HepG2 (cell line): ENCODE results near the gene SIGLEC10. TPM values are rescaled to one million over a fixed set of nuclear protein-coding genes. Genes with fewer than 3 reads are reported as not detected.

Source experiments
- ATAC-seq: fragments of 200-7000 bp; cut with Tn5 transposase; 3 replicates; pipeline ENCODE4 v1.9.1; 2020; ENCODE audit warnings: mild to moderate bottlenecking, moderate library complexity
- BruUV-seq: library from RNA; stranded (reverse); fragments of 400-500 nt; replicated peaks from 2 replicates; lab custom pipeline; 2021; lab: Mats Ljungman, UMichigan
- CTCF ChIA-PET: fragments of 300-600 bp; formaldehyde crosslinking; extraction: SDS; loops from one replicate; lab custom pipeline; 2021; ENCODE audit warnings: low total read pairs, inconsistent platforms, low intra/inter-chr PET ratio; lab: Yijun Ruan, JAX
- POLR2A ChIA-PET: fragments of 350-600 bp; sonication (Branson Sonifier 250); formaldehyde crosslinking; loops from one replicate; lab custom pipeline; 2020; ENCODE audit warnings: antibody characterized with exemption, inconsistent platforms; lab: Yijun Ruan, JAX
- DNase-seq: peaks from one replicate; pipeline ENCODE4 v3.0.0-alpha.2; 2015; ENCODE audit warnings: low spot score
- FAIRE-seq: peaks from 3 replicates; lab custom pipeline; 2011; peaks lifted over from hg19 to GRCh38; lab: Jason Lieb, UNC
- H2AFZ ChIP-seq: one replicate; pipeline ENCODE4 v1.6.1; 2011; ENCODE audit warnings: low read length, inconsistent platforms
- H3K27ac ChIP-seq: fragments of 300-600 bp; 3 replicates; pipeline ENCODE4 v1.8.0; 2011; ENCODE audit warnings: mixed run types, mild to moderate bottlenecking, mixed read lengths, low read length, inconsistent platforms; ENCODE audit not compliant: insufficient read depth; ENCODE audit errors: extremely low read length
- H3K27me3 ChIP-seq, 2 experiments: fragments of 200-600 bp in 1 of 2; 2 replicates in 1 of 2; 3 replicates in 1 of 2; pipeline versions ENCODE4 v1.6.0 to v1.8.0; 2011; ENCODE audit warnings: low read length in 2 of 2, mild to moderate bottlenecking in 2 of 2, moderate library complexity in 2 of 2, inconsistent platforms in 1 of 2; ENCODE audit not compliant: insufficient read depth in 2 of 2, control insufficient read depth in 1 of 2
- H3K36me3 ChIP-seq, 2 experiments: fragments of 200-600 bp in 1 of 2; replicated peaks in 1 of 2; 2 replicates in 1 of 2; 3 replicates in 1 of 2; pipeline versions ENCODE4 v1.5.1 to v1.8.0; 2011; ENCODE audit warnings: low read length in 2 of 2, inconsistent platforms in 1 of 2; ENCODE audit not compliant: insufficient read depth in 2 of 2, control insufficient read depth in 1 of 2
- H3K4me1 ChIP-seq: 2 replicates; pipeline ENCODE4 v1.5.1; 2012; ENCODE audit warnings: low read length, inconsistent platforms; ENCODE audit not compliant: insufficient read depth
- H3K4me2 ChIP-seq: 2 replicates; pipeline ENCODE4 v1.6.0; 2011; ENCODE audit warnings: low read depth, low read length, inconsistent platforms
- H3K4me3 ChIP-seq, 3 experiments: fragments of 200-600 bp in 1 of 3; sonication (generic), shearing (Covaris generic) in 1 of 3; replicated peaks in 1 of 3; 2 replicates each; pipeline ENCODE4 v1.5.1; 2011 to 2016; ENCODE audit warnings: low read length in 3 of 3, inconsistent platforms in 2 of 3, low read depth in 2 of 3, mild to moderate bottlenecking in 2 of 3, control low read depth in 1 of 3, mixed read lengths in 1 of 3; ENCODE audit not compliant: insufficient read depth in 1 of 3
- H3K79me2 ChIP-seq: one replicate; pipeline ENCODE4 v1.6.1; 2011; ENCODE audit warnings: low read length, inconsistent platforms; ENCODE audit not compliant: insufficient read depth
- H3K9ac ChIP-seq: 2 replicates; pipeline ENCODE4 v1.6.0; 2011; ENCODE audit warnings: mild to moderate bottlenecking, low read depth, low read length, inconsistent platforms; ENCODE audit not compliant: insufficient read depth
- H3K9me3 ChIP-seq: 2 replicates; pipeline ENCODE4 v1.5.1; 2012; ENCODE audit warnings: mild to moderate bottlenecking, low read length
- H4K20me1 ChIP-seq: 2 replicates; pipeline ENCODE4 v1.6.0; 2011; ENCODE audit warnings: inconsistent platforms, mild to moderate bottlenecking, low read length, moderate library complexity; ENCODE audit not compliant: insufficient read depth
- ATM ChIP-seq: fragments of 450-650 bp; IDR thresholded peaks from 2 replicates; pipeline ENCODE4 v1.7.1; 2017; ENCODE audit warnings: mild to moderate bottlenecking, borderline replicate concordance
- CREB1 ChIP-seq, 2 experiments: fragments of 450-650 bp in 1 of 2; IDR thresholded peaks; 2 replicates each; pipeline ENCODE4 v1.6.1; 2016 to 2017; ENCODE audit warnings: control low read depth in 1 of 2, mild to moderate bottlenecking in 1 of 2, missing compliant biosample characterization in 1 of 2, missing genetic modification characterization in 1 of 2
- KLF6 ChIP-seq: IDR thresholded peaks from 2 replicates; pipeline ENCODE4 v1.8.0; 2016; ENCODE audit warnings: missing biosample characterization, missing genetic modification reagents
- TCF7L2 ChIP-seq: IDR thresholded peaks from 2 replicates; pipeline ENCODE4 v1.6.1; 2011; ENCODE audit warnings: mild to moderate bottlenecking, low read depth, low read length, moderate library complexity
- TRIM22 ChIP-seq: fragments of 450-650 bp; IDR thresholded peaks from 2 replicates; pipeline ENCODE4 v1.6.1; 2017
- ZFY ChIP-seq: sonication (generic); formaldehyde crosslinking; IDR thresholded peaks from 2 replicates; pipeline ENCODE4 v1.4.0; 2020; ENCODE audit warnings: missing genetic modification reagents
- ZIK1 ChIP-seq: sonication (generic); formaldehyde crosslinking; IDR thresholded peaks from 2 replicates; pipeline ENCODE4 v1.5.0; 2020; ENCODE audit warnings: mild to moderate bottlenecking, low read depth, missing genetic modification reagents, borderline replicate concordance
- ZMAT3 ChIP-seq: sonication (generic); formaldehyde crosslinking; conservative IDR thresholded peaks from 2 replicates; pipeline ENCODE4 v1.7.0; 2021; ENCODE audit warnings: missing genetic modification reagents
- ZNF337 ChIP-seq: sonication (generic); formaldehyde crosslinking; IDR thresholded peaks from 2 replicates; pipeline ENCODE4 v1.5.1; 2020; ENCODE audit warnings: missing genetic modification reagents, low read depth, mild to moderate bottlenecking, borderline replicate concordance
- ZNF33A ChIP-seq: sonication (generic); formaldehyde crosslinking; IDR thresholded peaks from 2 replicates; pipeline ENCODE4 v1.5.1; 2020; ENCODE audit warnings: missing genetic modification reagents, mild to moderate bottlenecking, moderate library complexity, borderline replicate concordance
- ZNF619 ChIP-seq: sonication (generic); formaldehyde crosslinking; IDR thresholded peaks from 2 replicates; pipeline ENCODE4 v1.4.0; 2020; ENCODE audit warnings: mild to moderate bottlenecking, missing genetic modification reagents
- ZNF7 ChIP-seq: IDR thresholded peaks from 2 replicates; pipeline ENCODE4 v1.6.1; 2016; ENCODE audit warnings: missing biosample characterization, missing genetic modification reagents
- ZSCAN20 ChIP-seq: sonication (generic); formaldehyde crosslinking; IDR thresholded peaks from 2 replicates; pipeline ENCODE4 v1.4.0; 2020; ENCODE audit warnings: missing genetic modification reagents, mild to moderate bottlenecking, borderline replicate concordance
- WGBS: methylation state at CpG from one replicate; pipeline ENCODE4 v1.1.6; 2017; ENCODE audit warnings: low lambda C conversion rate; 5-methylcytosine and 5-hydroxymethylcytosine counted together
- in situ Hi-C: cut with HindIII; loops from 2 replicates; pipeline ENCODE4 v1.10.0; 2017; ENCODE audit warnings: low pct_unique_long_range_greater_than_20kb; ENCODE audit not compliant: extremely low pct_ligation_motif_present
- intact Hi-C: fragments of 100-400 bp; cut with micrococcal nuclease; formaldehyde crosslinking; loops from one replicate; pipeline ENCODE4 v1.10.0; 2022; ENCODE audit not compliant: unreplicated experiment
- polyA plus RNA-seq, 8 experiments: library from polyadenylated mRNA; depleted of rRNA in 3 of 8; stranded (reverse) in 7 of 8; unstranded in 1 of 8; fragments of >200 nt; fragmentation: Illumina TruSeq in 4 of 8; extraction: Trizol in 4 of 8; gene quantifications; 2 replicates each; pipeline versions ENCODE4 v1.2.1 to v1.2.3, GENCODE V29; 2011 to 2016; ENCODE audit warnings: low read depth in 4 of 8, missing spikeins in 1 of 8, mixed read lengths in 1 of 8; ENCODE audit not compliant: insufficient read depth in 1 of 8
- total RNA-seq, 5 experiments: library from RNA; depleted of rRNA; stranded (reverse); fragments of >200 nt; fragmentation: Illumina TruSeq; extraction: Trizol; gene quantifications; 2 replicates each; pipeline ENCODE4 v1.2.3, GENCODE V29; 2016; ENCODE audit warnings: low read depth in 1 of 5
- TF ChIP-seq, protein P1 (sequence below): sonication (generic); formaldehyde crosslinking; IDR thresholded peaks from 2 replicates; pipeline ENCODE4 v1.4.0; 2020; ENCODE audit warnings: mild to moderate bottlenecking, missing genetic modification reagents
- TF ChIP-seq, protein P2 (sequence below): IDR thresholded peaks from 2 replicates; pipeline ENCODE4 v1.6.1; 2016; ENCODE audit warnings: low read depth, borderline replicate concordance

Gene SIGLEC10
- total and polyA plus RNA-seq, 2 of the 13 experiments (the other 11 are each of a cell fraction or from before 2014, with no cell fraction given) = not detected

GRCh38 chr19:51427201-51427600 lies 9.8 kb upstream of the SIGLEC10 start:
- no peak overlapping the region for H3K4me2 ChIP-seq
- H3K4me3 ChIP-seq = no peak overlapping the region
- CTCF ChIA-PET = no interaction called here
- 4% methylated on average over 3 of the region's 3 CpGs for WGBS
- TF ChIP-seq ATM (no peak), ZSCAN20 (CRISPR knock-in tag) (no peak), ZNF337 (CRISPR knock-in tag) (no peak), ZNF7 (CRISPR knock-in tag) (no peak), ZIK1 (CRISPR knock-in tag) (no peak), TRIM22 (no peak), ZNF33A (CRISPR knock-in tag) (no peak), KLF6 (CRISPR knock-in tag) (no peak), ZNF619 (no peak), ZMAT3 (no peak), TCF7L2 (no peak), ZFY (CRISPR knock-in tag) (no peak), CREB1 (IDR thresholded peaks at IDR 0.05) (no peak), CREB1 (CRISPR knock-in tag; IDR thresholded peaks at IDR 0.05) (no peak)
- TF ChIP-seq, protein P1, sequence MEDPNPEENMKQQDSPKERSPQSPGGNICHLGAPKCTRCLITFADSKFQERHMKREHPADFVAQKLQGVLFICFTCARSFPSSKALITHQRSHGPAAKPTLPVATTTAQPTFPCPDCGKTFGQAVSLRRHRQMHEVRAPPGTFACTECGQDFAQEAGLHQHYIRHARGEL (CRISPR knock-in tag) = no peak
- TF ChIP-seq, protein P2, sequence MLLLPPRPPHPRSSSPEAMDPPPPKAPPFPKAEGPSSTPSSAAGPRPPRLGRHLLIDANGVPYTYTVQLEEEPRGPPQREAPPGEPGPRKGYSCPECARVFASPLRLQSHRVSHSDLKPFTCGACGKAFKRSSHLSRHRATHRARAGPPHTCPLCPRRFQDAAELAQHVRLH = no peak
- TF ChIP-seq, all 625 proteins: peak for 0
- Histone ChIP-seq H3K9me3 (no peaks in the 10 kb centered on the region), H3K27me3 (no peaks in the 10 kb centered on the region; a peak in 2 of 5 replicates), H4K20me1 (no peaks in the 10 kb centered on the region), H3K4me1 (no peaks in the 10 kb centered on the region), H3K9ac (no peak overlapping the region), H3K79me2 (no peaks in the 10 kb centered on the region), H3K27ac (no peak overlapping the region), H3K36me3 (no peaks in the 10 kb centered on the region), H2AFZ (no peak overlapping the region)
- POLR2A ChIA-PET = no interaction called here
- no TSS peak for BruUV-seq
- ATAC-seq = no peak
- no peak for DNase-seq
- intact Hi-C loops (loop anchor here (5.0 kb wide), 1 partner anchor 230 kb away; no protein-coding TSS in a partner anchor), in situ Hi-C loops (no loop called here)
- FAIRE-seq = no peak
